ENCODE data around the gene DSP. TPM values are rescaled to one million over a fixed set of nuclear protein-coding genes. Genes with fewer than 3 reads are reported as not detected.
A peak's percentile ranks its signal among the peaks of the same experiment; 100 is the strongest.

The DSP gene
- total and polyA plus RNA-seq, 2 experiments from 2014 or later: 16.8 to 43.7 TPM

DNA sequence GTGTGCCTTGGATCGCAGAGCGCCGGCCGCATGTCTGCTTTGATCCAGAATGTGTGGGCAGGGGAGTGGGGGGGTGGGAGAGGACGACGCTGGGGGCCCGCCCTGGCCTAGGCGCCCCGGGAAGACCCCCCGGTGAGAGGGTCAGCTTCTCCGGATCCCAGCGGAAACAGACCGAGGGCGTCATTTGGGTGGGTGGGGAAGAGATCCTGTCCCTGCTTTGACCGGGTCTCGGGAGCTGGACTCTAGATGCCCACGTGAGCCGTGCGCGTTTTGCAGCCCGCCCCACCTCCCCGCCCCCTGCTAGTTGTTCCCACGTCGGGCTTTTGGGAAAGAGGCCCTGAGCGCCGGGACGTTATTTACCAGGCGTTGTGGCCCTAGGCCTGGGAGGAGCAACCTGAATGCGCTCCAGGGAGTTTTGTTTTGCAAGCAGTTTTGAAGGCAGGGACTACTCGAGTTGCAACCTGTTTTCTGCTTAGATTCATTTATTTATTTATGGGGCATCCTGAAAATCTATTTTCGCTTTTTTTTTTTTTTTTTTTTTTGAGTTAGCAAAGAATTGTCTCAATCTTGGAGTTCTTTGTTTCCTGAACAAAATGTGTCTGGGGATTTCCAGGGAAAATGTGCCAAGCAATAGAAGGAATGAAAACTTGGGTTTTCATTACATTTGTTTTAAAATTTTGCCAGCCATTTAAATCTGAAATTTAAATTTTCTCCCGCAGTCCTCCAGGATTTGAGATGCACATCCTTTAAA is 1.6 kb downstream of the DSP start:
- Histone ChIP-seq H3K27ac (ENCODE audit: low read depth) (no peak overlapping the region), H3K36me3 (ENCODE audit: insufficient read depth) (no peaks in the 10 kb centered on the region), H3K4me1 (ENCODE audit: insufficient read depth) (peaks cover 32% of the 10 kb centered on the region), H2AFZ (no peak overlapping the region), H3F3A (replicated peaks; ENCODE audit: low read depth) (no peaks in the 10 kb centered on the region), H3K4me3 (peak overlapping the region; percentile 83), H3K9me2 (ENCODE audit: insufficient read depth) (no peaks in the 10 kb centered on the region), H4K20me1 (replicated peaks; ENCODE audit: insufficient read depth) (no peaks in the 10 kb centered on the region), H3K4me2 (peak overlapping the region; percentile 86), H3K79me2 (replicated peaks; ENCODE audit: insufficient read depth) (peaks cover 24% of the 10 kb centered on the region), H3K27me3 (ENCODE audit: insufficient read depth) (peaks cover 51% of the 10 kb centered on the region)
- Mint-ChIP-seq H3K9me3 (no peaks in the 10 kb centered on the region), H3K27ac (no peak overlapping the region), H3K4me3 (peak overlapping the region; percentile 92), H3K27me3 (ENCODE audit: insufficient read depth, low read depth, poor library complexity) (peaks cover 21% of the 10 kb centered on the region), H3K36me3 (ENCODE audit: low read depth) (peaks cover 3% of the 10 kb centered on the region), H3K4me1 (peaks cover 42% of the 10 kb centered on the region)
- TF ChIP-seq EZH2 (IDR thresholded peaks at IDR 0.05; ENCODE audit: low read depth, unreplicated experiment) (no peak), ZNF331 (CRISPR knock-in tag; IDR thresholded peaks at IDR 0.05; ENCODE audit: low read depth) (no peak), REST (IDR thresholded peaks at IDR 0.05; ENCODE audit: unreplicated experiment) (no peak), ETS1 (IDR thresholded peaks at IDR 0.05) (no peak), JUNB (IDR thresholded peaks at IDR 0.05; ENCODE audit: unreplicated experiment) (no peak), STAT1 (IDR thresholded peaks at IDR 0.05; ENCODE audit: unreplicated experiment) (no peak), POLR2AphosphoS5 (IDR thresholded peaks at IDR 0.05; ENCODE audit: low read depth) (no peak), CTCF (conservative IDR thresholded peaks at IDR 0.05; ENCODE audit: low read depth in 2 of 2) (no peak), ZNF114 (CRISPR knock-in tag; IDR thresholded peaks at IDR 0.05) (no peak), EZH2phosphoT487 (IDR thresholded peaks at IDR 0.05; ENCODE audit: unreplicated experiment) (no peak), CREB1 (CRISPR knock-in tag; IDR thresholded peaks at IDR 0.05; ENCODE audit: low read depth) (no peak), NANOG (IDR thresholded peaks at IDR 0.05; ENCODE audit: borderline replicate concordance) (no peak)
- TF ChIP-seq, protein P1, sequence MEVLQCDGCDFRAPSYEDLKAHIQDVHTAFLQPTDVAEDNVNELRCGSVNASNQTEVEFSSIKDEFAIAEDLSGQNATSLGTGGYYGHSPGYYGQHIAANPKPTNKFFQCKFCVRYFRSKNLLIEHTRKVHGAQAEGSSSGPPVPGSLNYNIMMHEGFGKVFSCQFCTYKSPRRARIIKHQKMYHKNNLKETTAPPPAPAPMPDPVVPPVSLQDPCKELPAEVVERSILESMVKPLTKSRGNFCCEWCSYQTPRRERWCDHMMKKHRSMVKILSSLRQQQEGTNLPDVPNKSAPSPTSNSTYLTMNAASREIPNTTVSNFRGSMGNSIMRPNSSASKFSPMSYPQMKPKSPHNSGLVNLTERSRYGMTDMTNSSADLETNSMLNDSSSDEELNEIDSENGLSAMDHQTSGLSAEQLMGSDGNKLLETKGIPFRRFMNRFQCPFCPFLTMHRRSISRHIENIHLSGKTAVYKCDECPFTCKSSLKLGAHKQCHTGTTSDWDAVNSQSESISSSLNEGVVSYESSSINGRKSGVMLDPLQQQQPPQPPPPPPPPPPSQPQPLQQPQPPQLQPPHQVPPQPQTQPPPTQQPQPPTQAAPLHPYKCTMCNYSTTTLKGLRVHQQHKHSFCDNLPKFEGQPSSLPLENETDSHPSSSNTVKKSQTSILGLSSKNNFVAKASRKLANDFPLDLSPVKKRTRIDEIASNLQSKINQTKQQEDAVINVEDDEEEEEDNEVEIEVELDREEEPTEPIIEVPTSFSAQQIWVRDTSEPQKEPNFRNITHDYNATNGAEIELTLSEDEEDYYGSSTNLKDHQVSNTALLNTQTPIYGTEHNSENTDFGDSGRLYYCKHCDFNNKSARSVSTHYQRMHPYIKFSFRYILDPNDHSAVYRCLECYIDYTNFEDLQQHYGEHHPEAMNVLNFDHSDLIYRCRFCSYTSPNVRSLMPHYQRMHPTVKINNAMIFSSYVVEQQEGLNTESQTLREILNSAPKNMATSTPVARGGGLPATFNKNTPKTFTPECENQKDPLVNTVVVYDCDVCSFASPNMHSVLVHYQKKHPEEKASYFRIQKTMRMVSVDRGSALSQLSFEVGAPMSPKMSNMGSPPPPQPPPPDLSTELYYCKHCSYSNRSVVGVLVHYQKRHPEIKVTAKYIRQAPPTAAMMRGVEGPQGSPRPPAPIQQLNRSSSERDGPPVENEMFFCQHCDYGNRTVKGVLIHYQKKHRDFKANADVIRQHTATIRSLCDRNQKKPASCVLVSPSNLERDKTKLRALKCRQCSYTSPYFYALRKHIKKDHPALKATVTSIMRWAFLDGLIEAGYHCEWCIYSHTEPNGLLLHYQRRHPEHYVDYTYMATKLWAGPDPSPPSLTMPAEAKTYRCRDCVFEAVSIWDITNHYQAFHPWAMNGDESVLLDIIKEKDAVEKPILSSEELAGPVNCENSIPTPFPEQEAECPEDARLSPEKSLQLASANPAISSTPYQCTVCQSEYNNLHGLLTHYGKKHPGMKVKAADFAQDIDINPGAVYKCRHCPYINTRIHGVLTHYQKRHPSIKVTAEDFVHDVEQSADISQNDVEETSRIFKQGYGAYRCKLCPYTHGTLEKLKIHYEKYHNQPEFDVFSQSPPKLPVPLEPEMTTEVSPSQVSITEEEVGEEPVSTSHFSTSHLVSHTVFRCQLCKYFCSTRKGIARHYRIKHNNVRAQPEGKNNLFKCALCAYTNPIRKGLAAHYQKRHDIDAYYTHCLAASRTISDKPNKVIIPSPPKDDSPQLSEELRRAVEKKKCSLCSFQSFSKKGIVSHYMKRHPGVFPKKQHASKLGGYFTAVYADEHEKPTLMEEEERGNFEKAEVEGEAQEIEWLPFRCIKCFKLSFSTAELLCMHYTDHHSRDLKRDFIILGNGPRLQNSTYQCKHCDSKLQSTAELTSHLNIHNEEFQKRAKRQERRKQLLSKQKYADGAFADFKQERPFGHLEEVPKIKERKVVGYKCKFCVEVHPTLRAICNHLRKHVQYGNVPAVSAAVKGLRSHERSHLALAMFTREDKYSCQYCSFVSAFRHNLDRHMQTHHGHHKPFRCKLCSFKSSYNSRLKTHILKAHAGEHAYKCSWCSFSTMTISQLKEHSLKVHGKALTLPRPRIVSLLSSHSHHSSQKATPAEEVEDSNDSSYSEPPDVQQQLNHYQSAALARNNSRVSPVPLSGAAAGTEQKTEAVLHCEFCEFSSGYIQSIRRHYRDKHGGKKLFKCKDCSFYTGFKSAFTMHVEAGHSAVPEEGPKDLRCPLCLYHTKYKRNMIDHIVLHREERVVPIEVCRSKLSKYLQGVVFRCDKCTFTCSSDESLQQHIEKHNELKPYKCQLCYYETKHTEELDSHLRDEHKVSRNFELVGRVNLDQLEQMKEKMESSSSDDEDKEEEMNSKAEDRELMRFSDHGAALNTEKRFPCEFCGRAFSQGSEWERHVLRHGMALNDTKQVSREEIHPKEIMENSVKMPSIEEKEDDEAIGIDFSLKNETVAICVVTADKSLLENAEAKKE (CRISPR knock-in tag; IDR thresholded peaks at IDR 0.05): no peak
- peak; percentile 86 for DNase-seq (ENCODE audit: low spot score)
- ATAC-seq: peak; percentile 42

All from GM23338 (cell line).